GM21526 (cell line): ENCODE measurements around the gene HDAC10.

Experiments used
- ATAC-seq: cut with Tn5 transposase; IDR thresholded peaks from one replicate; pipeline ENCODE4 v1.9.1; 2021; ENCODE audit warnings: moderate library complexity; ENCODE audit not compliant: unreplicated experiment, low FRiP score

HDAC10 gene

DNA sequence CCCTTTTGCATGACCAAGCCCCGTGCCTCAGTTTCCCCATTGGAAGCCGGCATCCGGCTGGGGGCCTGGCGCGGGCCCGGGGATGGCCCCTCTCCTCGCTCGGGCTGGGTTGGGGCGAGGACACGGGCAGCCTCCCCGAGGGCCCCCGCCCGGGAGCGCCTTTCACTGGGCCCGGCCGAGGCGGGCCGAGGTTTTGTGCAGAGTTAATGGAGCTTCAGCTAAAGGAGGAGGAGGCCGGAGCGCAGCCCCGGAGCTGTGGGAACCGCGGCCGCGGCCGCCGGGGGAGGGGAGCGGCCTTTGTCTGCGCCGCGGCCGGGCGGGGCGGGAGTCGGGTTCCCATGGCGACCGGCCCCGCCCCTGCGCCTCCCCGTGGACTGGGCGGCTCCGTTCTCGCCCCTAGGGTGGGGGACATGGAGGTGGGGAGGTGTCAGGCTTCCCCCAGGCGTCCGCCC lies 20.5 kb upstream of the HDAC10 start:
- no peak for ATAC-seq

- ATAC-seq = no peak
Measured at GRCh38 chr22:50270666-50271394, 19.8 kb upstream of the HDAC10 start.

DNA sequence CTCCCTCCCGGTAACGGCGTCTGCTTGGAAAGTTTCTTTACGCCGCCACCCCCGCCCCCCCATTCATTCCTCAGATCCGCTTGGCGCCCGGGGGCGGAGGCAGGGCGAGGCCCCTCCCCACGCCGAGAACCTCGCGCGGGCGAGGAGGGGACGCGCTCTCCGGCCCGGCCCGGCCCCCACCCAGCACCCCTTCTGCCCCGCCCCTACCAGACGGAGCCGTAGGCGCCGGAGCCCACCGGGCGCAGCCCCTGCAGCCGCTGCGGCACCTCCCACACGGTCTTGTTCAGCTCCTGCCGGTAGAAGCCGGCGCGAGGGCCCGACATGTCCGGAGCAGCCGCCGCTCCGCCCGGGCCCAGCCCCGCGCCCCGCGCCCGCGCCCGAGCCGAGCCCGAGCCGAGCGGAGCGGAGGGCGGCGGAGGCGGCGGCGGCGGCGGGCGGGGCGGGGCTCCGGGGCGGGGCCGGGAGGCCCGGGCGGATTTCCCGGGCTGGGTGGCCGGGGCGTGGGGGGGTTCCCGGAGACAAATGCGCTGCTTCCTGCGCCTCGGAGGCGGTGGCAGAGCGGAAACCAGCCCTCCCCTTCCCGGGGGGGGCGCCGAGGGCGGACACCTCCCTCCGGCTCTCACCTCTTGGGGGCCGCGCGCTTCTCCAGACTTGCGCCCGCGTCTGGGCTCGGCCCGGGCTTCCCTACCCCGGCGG lies 19.1 kb upstream of the HDAC10 start, which contains the start of gene MAPK11:
TSS of gene MAPK11 (minus strand) at position 411 of the 696 bp plus-strand sequence. CDS start at position 323, 88 bp downstream.
- ATAC-seq = no peak

DNA sequence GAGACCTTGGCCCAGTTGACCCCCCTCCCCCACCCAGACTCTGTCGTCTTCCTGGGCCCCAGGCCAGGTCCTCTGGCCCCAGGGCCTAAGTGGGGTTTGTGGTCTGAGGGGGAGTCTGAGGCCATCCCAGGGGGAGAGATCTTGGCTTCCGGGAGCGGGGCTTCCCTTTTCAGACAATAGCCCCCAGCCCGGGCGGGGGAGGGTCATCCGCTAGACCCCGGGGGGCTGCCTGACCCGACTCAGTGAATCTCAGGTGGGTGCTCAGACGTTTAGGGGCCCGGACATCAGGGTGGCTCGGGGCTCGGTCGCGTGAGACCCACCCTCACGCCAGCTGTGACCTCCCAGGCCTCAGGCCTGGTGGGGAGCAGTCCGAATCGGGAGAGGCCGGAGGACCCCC lies 18.5 kb upstream of the HDAC10 start:
- ATAC-seq = no peak

DNA sequence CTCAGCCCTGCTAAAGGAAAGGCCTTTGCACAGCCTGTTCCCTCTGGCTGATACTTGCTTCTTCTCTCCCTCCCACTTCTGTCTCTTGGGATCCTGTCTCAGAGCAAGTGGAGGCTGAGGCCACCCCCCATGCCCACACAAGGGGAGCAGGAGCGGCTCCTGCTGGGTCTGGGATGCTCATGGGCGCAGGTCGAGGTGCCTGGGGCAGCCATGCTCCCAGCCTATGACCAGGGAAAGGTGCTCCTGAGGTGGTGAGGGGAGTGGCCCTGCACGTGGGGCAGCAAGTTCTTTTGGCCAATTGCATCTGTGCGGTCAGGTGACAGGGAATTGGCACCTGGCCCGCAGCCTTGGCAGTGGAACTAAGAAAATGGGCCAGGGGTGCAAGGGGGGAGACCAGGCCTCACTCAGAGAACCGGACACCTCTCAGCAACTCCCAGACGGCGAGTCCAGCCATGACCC lies 17.6 kb upstream of the HDAC10 start:
- ATAC-seq = no peak

DNA sequence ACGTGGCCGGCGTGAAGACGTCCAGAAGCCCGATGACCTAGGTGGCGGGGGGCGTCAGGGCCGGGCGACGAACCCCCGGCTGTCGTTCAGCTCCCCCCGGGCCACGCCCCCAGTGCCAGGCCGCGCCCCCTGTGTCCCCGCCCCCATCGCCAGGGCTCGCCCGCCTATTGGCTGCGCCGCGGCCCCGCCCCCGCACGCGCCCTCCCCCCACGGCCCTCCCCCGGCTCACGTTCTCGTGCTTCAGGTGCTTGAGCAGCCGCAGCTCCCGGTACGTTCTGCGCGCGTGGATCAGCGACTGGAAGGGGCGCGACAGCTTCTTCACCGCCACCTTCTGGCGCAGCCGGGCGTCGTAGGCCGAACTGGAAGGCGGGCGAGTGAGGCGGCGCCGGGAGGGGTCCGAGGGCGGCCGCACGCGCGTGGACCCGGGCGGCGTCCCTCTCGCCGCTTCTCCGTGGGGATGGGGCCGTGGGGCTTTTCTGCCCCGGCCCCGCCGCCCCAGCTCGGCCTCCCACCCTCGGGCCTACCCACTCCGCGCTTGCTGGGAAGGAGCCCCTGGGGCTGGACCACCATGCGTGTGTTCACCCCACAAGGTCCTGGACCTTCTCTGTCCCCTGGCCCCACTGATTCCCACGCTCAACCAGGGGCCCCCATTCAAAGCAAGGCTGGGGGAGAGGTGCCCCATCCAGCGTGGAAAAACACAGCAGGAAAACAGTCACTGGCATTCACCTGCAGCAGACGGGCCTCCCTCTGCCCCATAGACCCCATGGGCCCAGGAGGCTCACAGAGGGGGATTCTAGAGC lies 16.7 kb upstream of the HDAC10 start:
- ATAC-seq = no peak

- no peak for ATAC-seq
Measured at GRCh38 chr22:50266994-50267393, 15.9 kb upstream of the HDAC10 start.

DNA sequence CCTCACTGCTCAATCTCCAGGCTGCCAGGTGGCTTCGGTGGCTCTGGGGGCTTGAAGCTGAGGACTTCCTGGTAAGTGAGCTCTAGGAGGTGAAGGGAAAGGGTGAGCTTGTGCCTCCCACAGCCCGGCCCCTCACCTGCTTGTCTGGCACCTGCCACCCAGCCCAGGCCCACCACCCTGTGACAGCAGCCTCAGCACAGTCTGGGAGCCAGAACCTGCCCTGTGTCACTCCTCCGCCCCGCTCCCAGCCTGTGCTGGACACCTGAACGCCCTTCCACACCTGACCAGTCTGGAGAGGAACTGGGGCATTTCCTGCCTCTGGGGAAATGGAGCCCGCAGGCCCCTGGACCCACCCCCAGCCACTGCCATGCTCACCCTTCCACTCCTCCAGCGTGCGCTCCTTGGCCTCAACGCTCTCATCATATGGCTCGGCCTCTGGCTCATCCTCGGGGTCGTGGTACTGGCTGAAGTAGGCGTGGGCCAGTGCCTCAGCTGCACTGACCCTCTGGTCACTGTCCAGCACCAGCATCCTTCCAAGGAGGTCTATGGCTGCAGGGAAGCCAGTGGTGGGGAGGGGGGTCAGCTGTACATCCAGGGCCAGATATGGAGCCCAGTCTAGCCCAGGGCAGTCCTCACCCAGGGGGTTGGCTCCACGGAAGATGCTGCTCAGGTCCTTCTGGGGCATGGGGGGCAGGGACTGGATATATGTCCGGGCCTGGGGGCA lies 14.0 kb upstream of the HDAC10 start:
- no peak for ATAC-seq

- ATAC-seq = no peak
Measured at GRCh38 chr22:50264104-50264745, 13.2 kb upstream of the HDAC10 start.

- no peak for ATAC-seq
Measured at GRCh38 chr22:50262973-50263617, 12.0 kb upstream of the HDAC10 start.

DNA sequence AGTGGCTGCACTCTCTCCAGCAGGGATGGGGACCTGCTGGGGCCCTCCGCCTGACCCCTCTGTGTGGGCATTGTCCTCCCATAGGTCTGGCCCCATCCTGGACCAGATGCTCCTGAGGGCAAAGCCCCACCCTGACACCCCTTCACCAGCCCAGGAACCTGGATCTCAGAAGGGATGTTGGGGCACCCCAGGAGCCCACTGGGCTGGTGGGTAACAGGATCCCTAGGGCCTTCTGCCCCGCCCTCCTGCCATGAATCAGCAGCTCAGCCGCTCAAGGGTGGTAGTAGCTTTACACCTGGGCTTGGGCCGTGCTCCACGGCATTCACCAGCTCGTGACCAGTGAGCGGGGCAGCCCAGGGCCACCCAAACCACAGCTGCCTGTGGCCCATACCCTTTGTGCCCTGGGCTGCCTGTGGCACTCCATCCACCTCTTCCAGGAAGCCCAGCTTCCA lies 11.4 kb upstream of the HDAC10 start:
- no peak for ATAC-seq

DNA sequence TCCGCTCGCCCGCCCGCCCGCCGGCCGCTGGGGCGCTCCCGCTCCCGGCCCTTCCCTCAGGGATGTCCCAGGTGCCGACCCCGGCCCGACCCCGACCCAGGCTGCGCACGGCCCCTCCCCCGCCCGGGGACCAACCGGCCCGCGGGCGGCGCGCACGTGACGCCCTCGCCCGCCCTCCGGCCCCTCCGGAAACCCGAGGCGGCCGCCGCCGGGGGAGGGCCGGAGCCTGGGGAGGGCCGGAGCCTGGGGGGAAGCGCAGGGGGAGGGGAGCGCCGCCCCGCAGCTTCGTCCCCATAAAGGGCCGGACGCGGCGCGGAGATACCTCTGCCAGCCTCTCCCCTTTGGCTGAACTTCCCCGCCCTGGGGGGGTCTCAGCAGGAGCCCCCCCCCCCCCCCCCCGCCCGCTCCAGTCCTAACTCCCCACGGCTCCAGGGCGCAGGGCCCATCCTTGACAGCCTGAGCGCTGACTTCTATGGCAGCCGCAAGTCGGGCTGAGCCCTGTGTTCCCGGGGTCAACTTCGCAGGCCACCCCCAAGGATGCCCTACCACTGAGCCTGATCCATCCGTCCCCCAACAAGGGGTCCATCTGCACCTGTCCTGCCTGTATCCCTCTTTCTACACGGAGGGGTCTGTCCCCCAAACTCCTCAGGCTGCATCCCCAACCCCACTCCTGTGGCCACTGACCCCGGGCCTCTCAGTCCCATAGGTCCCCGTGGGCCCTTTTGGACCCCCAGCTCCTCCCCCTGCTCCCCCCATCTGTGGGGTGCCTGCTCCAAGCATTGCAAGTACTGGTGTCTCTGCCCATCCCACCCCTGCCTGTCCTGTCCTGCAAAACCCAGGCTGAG lies 10.8 kb upstream of the HDAC10 start, which contains the start of gene MAPK12:
TSS of gene MAPK12 (minus strand) at position 69 of the 845 bp plus-strand sequence. CDS start 174 bp downstream, outside the sequence.
- ATAC-seq = no peak

DNA sequence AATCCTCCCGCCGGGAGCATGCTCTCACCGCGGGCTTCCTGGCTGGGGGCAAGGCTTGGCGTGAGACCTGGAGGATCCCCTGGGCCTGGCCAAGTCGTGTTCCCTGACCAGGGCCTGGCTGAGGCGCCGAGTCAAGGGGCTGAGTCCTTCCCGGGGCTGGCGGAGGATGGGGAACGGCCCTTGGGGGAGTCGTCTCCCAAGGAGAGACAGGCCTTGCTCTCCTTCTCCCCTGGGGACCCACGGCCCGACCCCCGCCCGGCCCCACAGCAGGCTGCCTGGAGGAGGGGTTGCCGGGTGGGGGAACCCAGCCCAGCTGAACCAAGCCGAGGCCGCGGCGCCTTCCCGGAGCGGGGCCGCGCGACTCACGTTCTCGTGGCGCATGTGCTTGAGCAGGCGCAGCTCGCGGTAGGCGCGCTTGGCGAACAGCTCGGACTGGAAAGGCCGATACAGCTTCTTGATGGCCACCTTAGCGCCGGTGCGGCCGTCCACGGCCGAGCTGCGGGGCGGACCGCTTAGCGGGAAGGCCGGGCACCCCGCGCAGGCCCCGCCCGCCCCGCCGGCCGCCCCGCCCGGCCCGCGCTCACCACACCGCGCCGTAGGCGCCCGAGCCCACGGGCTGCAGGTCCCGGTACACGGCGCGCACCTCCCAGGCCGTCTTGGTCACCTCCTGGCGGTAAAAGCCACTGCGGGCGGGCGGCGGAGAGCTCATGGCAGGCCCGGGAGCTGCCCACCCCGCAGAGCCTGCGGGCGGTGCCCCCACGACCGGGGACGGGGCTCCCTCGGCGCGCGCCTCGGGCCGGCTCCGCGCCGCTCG lies 9.9 kb upstream of the HDAC10 start:
- ATAC-seq = no peak

DNA sequence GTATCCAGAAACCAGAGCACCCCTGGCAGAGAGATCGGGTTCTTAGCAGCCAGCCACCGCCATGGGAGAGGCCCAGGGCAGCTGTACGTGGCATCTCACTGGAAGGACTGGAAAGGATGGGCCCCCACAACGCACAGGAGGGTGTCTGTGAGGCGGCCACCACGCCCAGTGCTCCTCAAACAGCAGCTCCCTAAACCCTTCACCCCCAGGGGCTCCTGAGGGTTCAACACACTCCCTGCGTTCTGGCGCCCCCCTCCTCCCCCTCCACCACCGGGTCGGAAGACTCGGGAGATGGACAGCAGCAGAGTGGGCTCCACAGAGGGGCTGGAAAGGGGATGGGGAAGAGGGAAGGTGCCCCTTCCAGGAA lies 9.4 kb upstream of the HDAC10 start:
- ATAC-seq = no peak

- ATAC-seq = no peak
Measured at GRCh38 chr22:50259302-50259701, 8.2 kb upstream of the HDAC10 start.

- no peak for ATAC-seq
Measured at GRCh38 chr22:50258361-50259292, 7.6 kb upstream of the HDAC10 start.
